Transverse colon (tissue), 4 donors: ENCODE results near the gene PPFIA1. TPM values are rescaled to one million over a fixed set of nuclear protein-coding genes. Genes with fewer than 3 reads are reported as not detected.
A peak's percentile ranks its signal among the peaks of the same experiment; 100 is the strongest.

Source experiments
- DNase-seq: peaks from one replicate; pipeline ENCODE4 v3.0.0-alpha.2; 2019
- H3K27ac ChIP-seq, 4 donors: fragments of 200-600 bp; sonication (generic); 2 replicates each; pipeline ENCODE4 v1.5.1; 2016 to 2018; ENCODE audit warnings: inconsistent platforms in 4 of 4
- H3K27me3 ChIP-seq: fragments of 200-600 bp; sonication (generic); 2 replicates; pipeline ENCODE4 v1.5.1; 2017; ENCODE audit warnings: inconsistent platforms
- H3K36me3 ChIP-seq, 4 donors: fragments of 200-600 bp; sonication (generic); 2 replicates each; pipeline ENCODE4 v1.5.1; 2017 to 2019; ENCODE audit warnings: inconsistent platforms in 4 of 4
- H3K4me1 ChIP-seq, 4 donors: fragments of 200-600 bp; sonication (generic); 2 replicates each; pipeline ENCODE4 v1.5.1; 2017 to 2020; ENCODE audit warnings: inconsistent platforms in 4 of 4
- H3K4me3 ChIP-seq, 4 donors: fragments of 200-600 bp; sonication (generic); 1 replicate in 1 of 4; 2 replicates in 3 of 4; pipeline versions ENCODE4 v1.5.1 to v1.6.1; 2017 to 2019; ENCODE audit warnings: inconsistent platforms in 4 of 4
- H3K9me3 ChIP-seq, 2 donors: fragments of 200-600 bp; sonication (generic); 2 replicates each; pipeline ENCODE4 v1.5.1; 2017 to 2019; ENCODE audit warnings: inconsistent platforms in 2 of 2
- CTCF ChIP-seq, 5 experiments: fragments of 200-600 bp in 3 of 5; fragments of 450-650 bp in 2 of 5; sonication (generic) in 3 of 5; IDR thresholded peaks; 1 replicate in 2 of 5; 2 replicates in 3 of 5; pipeline ENCODE4 v1.5.1; 2016 to 2017; ENCODE audit warnings: antibody characterized with exemption in 5 of 5, inconsistent platforms in 3 of 5, mild to moderate bottlenecking in 2 of 5, moderate library complexity in 1 of 5
- EP300 ChIP-seq: sonication (generic); formaldehyde crosslinking; IDR thresholded peaks from one replicate; pipeline ENCODE4 v1.6.1; 2017; ENCODE audit warnings: antibody characterized with exemption, low read depth
- POLR2A ChIP-seq: fragments of 450-650 bp; IDR thresholded peaks from one replicate; pipeline ENCODE4 v1.6.1; 2016; ENCODE audit warnings: antibody characterized with exemption, mild to moderate bottlenecking, moderate library complexity
- POLR2AphosphoS5 ChIP-seq, 3 donors: sonication (generic); formaldehyde crosslinking; IDR thresholded peaks; one replicate each; pipeline ENCODE4 v1.6.1; 2016; ENCODE audit warnings: antibody characterized with exemption in 3 of 3
- WGBS, 2 donors: methylation state at CpG; one replicate each; pipeline ENCODE4 v1.1.5; 2018; ENCODE audit warnings: low coverage in 1 of 2; 5-methylcytosine and 5-hydroxymethylcytosine counted together
- in situ Hi-C, 4 donors: fragments of 200-750 bp; cut with MboI; loops; one replicate each; pipeline versions ENCODE4 v1.15.0 to v1.15.1; 2017; ENCODE audit warnings: low sequenced_read_pairs in 3 of 4, low pct_ligation_motif_present in 1 of 4, low pct_unique_long_range_greater_than_20kb in 1 of 4
- intact Hi-C: fragments of 100-400 bp; cut with DNase I; formaldehyde crosslinking; loops from one replicate; pipeline ENCODE4 v1.15.1; 2023; ENCODE audit warnings: low total_unique reads
- total RNA-seq, 4 donors: library from RNA; depleted of rRNA; stranded (reverse); fragments of >200 nt; gene quantifications; one replicate each; pipeline ENCODE4 v1.1.0, GENCODE V29; 2016

Gene PPFIA1
- total RNA-seq, 4 donors from 2014 or later, result 42.6 to 143 (median 72.8) TPM

- TF ChIP-seq EP300 (no peak), CTCF (IDR thresholded peaks at IDR 0.05) (no peak), POLR2A (no peak), POLR2AphosphoS5 (IDR thresholded peaks at IDR 0.05) (no peak)
- in situ Hi-C loops, result no loop called here
- intact Hi-C loops, result no loop called here
- Histone ChIP-seq H3K9me3 (no peaks in the 10 kb centered on the region), H3K36me3 (peaks cover 0 to 45% (median 18%) of the 10 kb centered on the region in 4 donors), H3K27ac (no peak overlapping the region), H3K4me1 (no peaks in the 10 kb centered on the region), H3K27me3 (no peaks in the 10 kb centered on the region), H3K4me3 (no peak overlapping the region)
- WGBS, 2 donors, result 93 to 94% methylated on average over 3 to 12 of the region's 12 CpGs
- no peak for DNase-seq
These were observed 106.1 kb downstream of the PPFIA1 start for GRCh38 chr11:70376621-70377020.

GRCh38 chr11:70377645-70378044, 107.2 kb downstream of the PPFIA1 start:
- in situ Hi-C loops (no loop called here), intact Hi-C loops (no loop called here)
- DNase-seq, result no peak
- H3K27ac ChIP-seq, result no peak overlapping the region
- no peaks in the 10 kb centered on the region for H3K27me3 ChIP-seq
- no peak overlapping the region for H3K4me3 ChIP-seq
- no peak for TF ChIP-seq POLR2A
- no peak for TF ChIP-seq EP300
- no peak for TF ChIP-seq CTCF (IDR thresholded peaks at IDR 0.05)
- no peak for TF ChIP-seq POLR2AphosphoS5 (IDR thresholded peaks at IDR 0.05)
- WGBS, 2 donors, result 91 to 92% methylated on average over 5 to 8 of the region's 8 CpGs
- peaks cover 0 to 8% (median 5%) of the 10 kb centered on the region in 4 donors for H3K4me1 ChIP-seq
- H3K36me3 ChIP-seq, result peaks cover 0 to 40% (median 14%) of the 10 kb centered on the region in 4 donors
- no peaks in the 10 kb centered on the region for H3K9me3 ChIP-seq

GRCh38 chr11:70378506-70379134, 108.1 kb downstream of the PPFIA1 start:
- Histone ChIP-seq H3K36me3 (peaks cover 0 to 30% (median 9%) of the 10 kb centered on the region in 4 donors), H3K4me1 (peaks cover 0 to 10% (median 6%) of the 10 kb centered on the region in 4 donors), H3K4me3 (no peak overlapping the region), H3K27me3 (no peaks in the 10 kb centered on the region), H3K9me3 (no peaks in the 10 kb centered on the region), H3K27ac (no peak overlapping the region)
- intact Hi-C loops (no loop called here), in situ Hi-C loops (no loop called here)
- DNase-seq, result no peak
- WGBS, 2 donors, result 75 to 87% methylated on average over 3 to 9 of the region's 9 CpGs
- TF ChIP-seq POLR2A (no peak), EP300 (no peak), POLR2AphosphoS5 (IDR thresholded peaks at IDR 0.05) (no peak), CTCF (IDR thresholded peaks at IDR 0.05) (no peak)

- H3K27me3 ChIP-seq, result no peaks in the 10 kb centered on the region
- no peaks in the 10 kb centered on the region for H3K9me3 ChIP-seq
- TF ChIP-seq POLR2A, result no peak
- no peak for TF ChIP-seq CTCF (IDR thresholded peaks at IDR 0.05)
- WGBS, 2 donors, result 89 to 95% methylated on average over 3 to 8 of the region's 8 CpGs
- no peak for DNase-seq
- no peak overlapping the region for H3K4me3 ChIP-seq
- peaks cover 0 to 16% (median 7%) of the 10 kb centered on the region in 4 donors for H3K36me3 ChIP-seq
- H3K27ac ChIP-seq, result peak overlapping the region in 1 of 4 donors; percentile 15
- peaks cover 0 to 11% (median 7%) of the 10 kb centered on the region in 4 donors for H3K4me1 ChIP-seq
- intact Hi-C loops, result no loop called here
- in situ Hi-C loops, result no loop called here
These were observed 110.9 kb downstream of the PPFIA1 start for GRCh38 chr11:70381350-70381749.
